ENCODE results near the gene IL12RB1.

IL12RB1 gene

GRCh38 chr19:18058208-18059009, 28.3 kb downstream of the IL12RB1 start:
- H3K4me3 ChIP-seq (ENCODE audit: low read depth, low read length), result no peak overlapping the region
- peak; percentile 85 for TF ChIP-seq CTCF (IDR thresholded peaks at IDR 0.05; ENCODE audit: low read depth, low read length)

GRCh38 chr19:18057557-18057956, 29.2 kb downstream of the IL12RB1 start:
- no peak for TF ChIP-seq CTCF (IDR thresholded peaks at IDR 0.05; ENCODE audit: low read depth, low read length)

GRCh38 chr19:18055967-18056366, 30.8 kb downstream of the IL12RB1 start:
- TF ChIP-seq CTCF (IDR thresholded peaks at IDR 0.05; ENCODE audit: low read depth, low read length), result no peak
- no peak overlapping the region for H3K4me3 ChIP-seq (ENCODE audit: low read depth, low read length)

More at GRCh38 chr19:18057557-18057956, 29.2 kb downstream of the IL12RB1 start:
- no peak overlapping the region for H3K4me3 ChIP-seq (ENCODE audit: low read depth, low read length)

GRCh38 chr19:18053576-18054219, 33.0 kb downstream of the IL12RB1 start:
- no peak overlapping the region for H3K4me3 ChIP-seq (ENCODE audit: low read depth, low read length)
- no peak for TF ChIP-seq CTCF (IDR thresholded peaks at IDR 0.05; ENCODE audit: low read depth, low read length)

GRCh38 chr19:18051887-18052286, 34.8 kb downstream of the IL12RB1 start:
- no peak overlapping the region for H3K4me3 ChIP-seq (ENCODE audit: low read depth, low read length)
- TF ChIP-seq CTCF (IDR thresholded peaks at IDR 0.05; ENCODE audit: low read depth, low read length), result no peak

- H3K4me3 ChIP-seq (ENCODE audit: low read depth, low read length), result no peak overlapping the region
- TF ChIP-seq CTCF (IDR thresholded peaks at IDR 0.05; ENCODE audit: low read depth, low read length), result no peak
These were observed 37.3 kb downstream of the IL12RB1 start for GRCh38 chr19:18049385-18049784.

GRCh38 chr19:18046059-18046718, 40.5 kb downstream of the IL12RB1 start:
- no peak for TF ChIP-seq CTCF (IDR thresholded peaks at IDR 0.05; ENCODE audit: low read depth, low read length)
- no peak overlapping the region for H3K4me3 ChIP-seq (ENCODE audit: low read depth, low read length)

Measured in WI38 (cell line).